OCI-LY3 (cell line): Measurements from ENCODE around the gene NDFIP1.

Source experiments
- H2AFZ ChIP-seq: fragments of 200-600, 300-600 bp; shearing (Covaris generic); 2 replicates; pipeline ENCODE4 v1.6.0; 2014; ENCODE audit warnings: antibody characterized with exemption, low read depth, low read length
- H3K27ac ChIP-seq: fragments of 200-600, 300-600 bp; sonication (generic); 2 replicates; pipeline ENCODE4 v1.5.1; 2014; ENCODE audit warnings: mild to moderate bottlenecking, low read length, moderate library complexity, mixed read lengths
- H3K27me3 ChIP-seq: fragments of 200-600, 300-600 bp; sonication (generic); 2 replicates; pipeline ENCODE4 v1.6.1; 2014; ENCODE audit warnings: low read depth, low read length, mixed read lengths
- H3K36me3 ChIP-seq: fragments of 200-600, 300-600 bp; sonication (generic); replicated peaks from 2 replicates; pipeline ENCODE3; 2014; ENCODE audit warnings: low read depth, low read length, mixed read lengths
- H3K4me1 ChIP-seq: fragments of 300-600, 200-600 bp; sonication (generic); 2 replicates; pipeline ENCODE4 v1.6.1; 2014; ENCODE audit warnings: low read length, mixed read lengths
- H3K4me2 ChIP-seq: fragments of 200-600, 300-600 bp; sonication (generic); 2 replicates; pipeline ENCODE4 v1.6.1; 2014; ENCODE audit warnings: low read length, mixed read lengths
- H3K4me3 ChIP-seq: fragments of 300-600, 200-600 bp; sonication (generic); 2 replicates; pipeline ENCODE4 v1.5.1; 2014; ENCODE audit warnings: antibody characterized with exemption, mild to moderate bottlenecking, low read length, moderate library complexity
- H3K79me2 ChIP-seq: fragments of 300-600, 200-600 bp; shearing (Covaris generic); 2 replicates; pipeline ENCODE4 v1.6.1; 2014; ENCODE audit warnings: mild to moderate bottlenecking, low read length, mixed read lengths
- H3K9ac ChIP-seq: fragments of 300-600, 200-600 bp; shearing (Covaris generic); 2 replicates; pipeline ENCODE4 v1.6.0; 2014; ENCODE audit warnings: mild to moderate bottlenecking, low read length, moderate library complexity
- H3K9me3 ChIP-seq: fragments of 200-600, 300-600 bp; shearing (Covaris generic); 2 replicates; pipeline ENCODE4 v1.6.1; 2014; ENCODE audit warnings: low read length, mixed read lengths; ENCODE audit not compliant: insufficient read depth
- H4K20me1 ChIP-seq: fragments of 200-600, 300-600 bp; sonication (generic); 2 replicates; pipeline ENCODE4 v1.6.1; 2016; ENCODE audit warnings: low read length, mixed read lengths; ENCODE audit not compliant: insufficient read depth
- EZH2phosphoT487 ChIP-seq: fragments of 200-600 bp; shearing (Covaris generic); IDR thresholded peaks from 2 replicates; pipeline ENCODE4 v1.6.1; 2018; ENCODE audit warnings: antibody characterized with exemption, mixed run types, low read depth
- TF ChIP-seq, protein P1 (sequence below): fragments of 200-600, 300-600 bp; sonication (generic); IDR thresholded peaks from 2 replicates; pipeline ENCODE4 v1.5.1; 2014; ENCODE audit warnings: antibody characterized with exemption, low read length, low read depth

NDFIP1 gene

DNA sequence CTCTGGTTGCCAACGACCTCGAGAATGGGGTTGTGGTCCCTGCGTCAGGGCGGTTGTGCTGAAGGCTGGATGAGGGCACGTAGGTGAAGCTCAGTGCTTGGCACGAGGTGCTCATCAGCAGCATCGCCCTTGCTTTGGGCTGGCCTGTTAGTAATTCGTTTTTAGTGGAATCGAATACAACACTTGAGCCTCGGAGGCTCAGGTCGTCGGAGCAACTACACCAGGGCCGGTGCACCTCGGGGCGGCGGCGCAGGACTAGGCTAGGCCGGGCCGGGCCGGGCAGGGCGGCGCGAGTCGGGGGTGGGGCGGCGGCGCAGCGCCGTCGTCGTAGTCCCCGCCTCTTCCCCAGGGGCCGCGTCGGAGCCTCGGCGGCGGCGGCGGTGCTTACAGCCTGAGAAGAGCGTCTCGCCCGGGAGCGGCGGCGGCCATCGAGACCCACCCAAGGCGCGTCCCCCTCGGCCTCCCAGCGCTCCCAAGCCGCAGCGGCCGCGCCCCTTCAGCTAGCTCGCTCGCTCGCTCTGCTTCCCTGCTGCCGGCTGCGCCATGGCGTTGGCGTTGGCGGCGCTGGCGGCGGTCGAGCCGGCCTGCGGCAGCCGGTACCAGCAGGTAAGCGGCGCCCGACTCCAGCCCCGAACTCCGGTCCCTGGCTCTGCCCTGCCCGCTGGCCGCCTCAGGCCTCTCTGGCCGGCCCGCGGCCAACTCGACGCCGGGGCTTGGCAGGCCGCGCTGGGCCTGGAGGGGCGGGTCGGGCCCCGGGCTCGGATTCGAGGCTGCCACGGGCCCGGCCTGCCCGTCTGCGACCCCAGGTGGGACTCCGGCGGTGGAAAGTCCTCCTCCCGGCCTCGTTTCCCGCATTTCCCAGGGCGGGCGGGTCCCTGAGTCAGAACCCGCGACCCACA lies at the start of gene NDFIP1:
TSS of gene NDFIP1 (plus strand) at position 348 of the 899 bp plus-strand sequence. CDS start at position 544, 196 bp downstream.
- peak within 1 kb of the TSS; percentile 68 for H3K9ac ChIP-seq
- peaks cover 4% of the 10 kb centered on the region for H3K36me3 ChIP-seq
- peak within 1 kb of the TSS; percentile 35 for H3K27ac ChIP-seq
- H3K9me3 ChIP-seq: no peaks in the 10 kb centered on the region
- H3K27me3 ChIP-seq: 0 out of 2 replicates have a peak, but pooled peaks cover 3% of the 10 kb centered on the region
- peak within 1 kb of the TSS; percentile 84 for H3K4me3 ChIP-seq
- no peak for TF ChIP-seq EZH2phosphoT487
- TF ChIP-seq, protein P1, sequence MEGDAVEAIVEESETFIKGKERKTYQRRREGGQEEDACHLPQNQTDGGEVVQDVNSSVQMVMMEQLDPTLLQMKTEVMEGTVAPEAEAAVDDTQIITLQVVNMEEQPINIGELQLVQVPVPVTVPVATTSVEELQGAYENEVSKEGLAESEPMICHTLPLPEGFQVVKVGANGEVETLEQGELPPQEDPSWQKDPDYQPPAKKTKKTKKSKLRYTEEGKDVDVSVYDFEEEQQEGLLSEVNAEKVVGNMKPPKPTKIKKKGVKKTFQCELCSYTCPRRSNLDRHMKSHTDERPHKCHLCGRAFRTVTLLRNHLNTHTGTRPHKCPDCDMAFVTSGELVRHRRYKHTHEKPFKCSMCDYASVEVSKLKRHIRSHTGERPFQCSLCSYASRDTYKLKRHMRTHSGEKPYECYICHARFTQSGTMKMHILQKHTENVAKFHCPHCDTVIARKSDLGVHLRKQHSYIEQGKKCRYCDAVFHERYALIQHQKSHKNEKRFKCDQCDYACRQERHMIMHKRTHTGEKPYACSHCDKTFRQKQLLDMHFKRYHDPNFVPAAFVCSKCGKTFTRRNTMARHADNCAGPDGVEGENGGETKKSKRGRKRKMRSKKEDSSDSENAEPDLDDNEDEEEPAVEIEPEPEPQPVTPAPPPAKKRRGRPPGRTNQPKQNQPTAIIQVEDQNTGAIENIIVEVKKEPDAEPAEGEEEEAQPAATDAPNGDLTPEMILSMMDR: no peak
- H4K20me1 ChIP-seq: peaks cover 30% of the 10 kb centered on the region
- peak within 1 kb of the TSS; percentile 93 for H2AFZ ChIP-seq
- H3K4me2 ChIP-seq: peak within 1 kb of the TSS; percentile 97
- peaks cover 39% of the 10 kb centered on the region for H3K79me2 ChIP-seq
- peaks cover 16% of the 10 kb centered on the region for H3K4me1 ChIP-seq

DNA sequence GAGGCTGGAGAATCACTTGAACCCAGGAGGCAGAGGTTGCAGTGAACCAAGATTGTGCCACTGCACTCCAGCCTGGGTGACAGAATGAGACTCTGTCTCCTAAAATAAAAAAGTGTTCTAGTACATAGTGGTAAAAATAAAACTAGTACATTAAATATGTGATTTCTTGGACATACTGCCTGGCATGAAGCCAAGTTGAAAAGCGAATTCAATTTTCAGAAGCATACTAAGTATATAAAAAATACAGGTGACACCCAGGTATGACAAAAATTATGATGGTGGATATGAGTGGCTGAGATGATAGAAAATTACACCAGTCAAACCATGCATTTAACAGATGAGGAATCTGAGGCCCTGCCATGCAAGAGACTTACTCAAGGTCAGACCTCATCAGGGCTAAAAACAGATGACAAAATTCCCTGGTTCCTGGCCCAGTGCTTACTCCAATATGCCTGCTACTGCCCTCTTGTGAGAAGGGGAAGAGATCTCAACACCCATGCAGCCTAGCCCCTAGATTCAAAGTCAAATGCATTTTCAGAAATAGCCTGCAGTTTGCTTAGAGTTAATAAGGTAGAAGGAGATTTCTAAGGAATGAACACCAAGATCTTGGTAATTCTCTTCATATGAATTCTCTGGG lies 49.2 kb upstream of the NDFIP1 start:
- Histone ChIP-seq H3K4me2 (no peak overlapping the region), H3K27me3 (no peaks in the 10 kb centered on the region), H3K9me3 (no peaks in the 10 kb centered on the region), H3K36me3 (no peaks in the 10 kb centered on the region), H3K79me2 (no peaks in the 10 kb centered on the region), H3K9ac (no peak overlapping the region), H3K4me3 (no peak overlapping the region), H2AFZ (no peak overlapping the region), H4K20me1 (no peaks in the 10 kb centered on the region), H3K4me1 (no peaks in the 10 kb centered on the region), H3K27ac (no peak overlapping the region)
- TF ChIP-seq, protein P1: no peak
- no peak for TF ChIP-seq EZH2phosphoT487

GRCh38 chr5:142063376-142063775 lies 45.2 kb upstream of the NDFIP1 start:
- no peak overlapping the region for H3K27ac ChIP-seq
- no peaks in the 10 kb centered on the region for H4K20me1 ChIP-seq
- H2AFZ ChIP-seq: no peak overlapping the region
- no peak overlapping the region for H3K4me3 ChIP-seq
- H3K9me3 ChIP-seq: no peaks in the 10 kb centered on the region
- H3K79me2 ChIP-seq: no peaks in the 10 kb centered on the region
- no peak overlapping the region for H3K4me2 ChIP-seq
- no peaks in the 10 kb centered on the region for H3K4me1 ChIP-seq
- TF ChIP-seq, protein P1: no peak
- no peak for TF ChIP-seq EZH2phosphoT487
- no peaks in the 10 kb centered on the region for H3K36me3 ChIP-seq
- no peak overlapping the region for H3K9ac ChIP-seq
- no peaks in the 10 kb centered on the region for H3K27me3 ChIP-seq

DNA sequence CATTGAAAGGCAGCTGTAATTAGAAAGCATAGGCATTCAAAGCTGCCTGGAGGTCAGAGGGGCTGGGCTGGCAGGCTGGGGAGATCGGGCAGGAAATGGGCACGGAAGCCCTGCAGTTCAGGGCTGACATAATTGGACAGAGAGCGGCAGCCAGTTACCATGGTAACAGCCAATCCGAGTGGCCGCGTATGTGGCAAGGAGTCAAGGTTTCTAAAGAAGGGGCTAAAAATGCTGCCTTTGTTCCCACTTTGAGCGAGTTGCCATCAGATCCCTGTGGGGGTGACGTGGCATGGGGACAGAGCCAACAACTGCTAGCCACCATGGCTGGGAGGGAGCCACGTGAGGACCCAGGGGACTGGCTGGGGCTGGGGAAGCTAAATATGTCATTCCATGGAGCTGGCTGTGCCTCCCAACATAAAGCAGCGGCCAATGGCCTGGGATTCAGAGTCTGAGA lies 44.7 kb upstream of the NDFIP1 start:
- Histone ChIP-seq H4K20me1 (no peaks in the 10 kb centered on the region), H3K79me2 (no peaks in the 10 kb centered on the region), H3K9ac (no peak overlapping the region), H2AFZ (no peak overlapping the region), H3K4me2 (no peak overlapping the region), H3K9me3 (no peaks in the 10 kb centered on the region), H3K27ac (no peak overlapping the region), H3K4me1 (no peaks in the 10 kb centered on the region), H3K4me3 (no peak overlapping the region), H3K27me3 (no peaks in the 10 kb centered on the region), H3K36me3 (no peaks in the 10 kb centered on the region)
- TF ChIP-seq EZH2phosphoT487: no peak
